Ascending aorta (tissue), 2 donors: ENCODE data around the gene MLH1. TPM values are rescaled to one million over a fixed set of nuclear protein-coding genes. Genes with fewer than 3 reads are reported as not detected.
A peak's percentile ranks its signal among the peaks of the same experiment; 100 is the strongest.

ENCODE experiments used
- DNase-seq, 2 donors: peaks; one replicate each; pipeline ENCODE4 v3.0.0-alpha.2; 2019; ENCODE audit warnings: low spot score in 2 of 2
- H3K27ac ChIP-seq, 2 donors: fragments of 200-600 bp; sonication (generic); one replicate each; pipeline ENCODE4 v1.5.1; 2016 to 2017; ENCODE audit warnings: mild to moderate bottlenecking in 1 of 2
- H3K27me3 ChIP-seq: fragments of 200-600 bp; sonication (generic); one replicate; pipeline ENCODE4 v1.5.1; 2017
- H3K36me3 ChIP-seq, 2 donors: fragments of 200-600 bp; sonication (generic); one replicate each; pipeline ENCODE4 v1.5.1; 2016
- H3K4me1 ChIP-seq, 2 donors: fragments of 200-600 bp; sonication (generic); one replicate each; pipeline ENCODE4 v1.5.1; 2016 to 2017; ENCODE audit warnings: mild to moderate bottlenecking in 1 of 2
- H3K4me3 ChIP-seq, 2 donors: fragments of 200-600 bp; sonication (generic); one replicate each; pipeline ENCODE4 v1.5.1; 2016 to 2017; ENCODE audit warnings: mild to moderate bottlenecking in 1 of 2
- H3K9me3 ChIP-seq, 2 donors: fragments of 200-600 bp; sonication (generic); one replicate each; pipeline ENCODE4 v1.5.1; 2016
- intact Hi-C: fragments of 100-400 bp; cut with DNase I; formaldehyde crosslinking; loops from one replicate; pipeline ENCODE4 v1.15.1; 2023
- total RNA-seq: library from RNA; depleted of rRNA; stranded (reverse); fragments of >200 nt; gene quantifications from one replicate; pipeline ENCODE4 v1.1.0, GENCODE V29; 2016
- TF ChIP-seq, protein P1 (sequence below), 3 experiments: fragments of 200-600 bp in 2 of 3; fragments of 450-650 bp in 1 of 3; sonication (generic) in 2 of 3; IDR thresholded peaks; one replicate each; pipeline ENCODE4 v1.5.1; 2016 to 2019; ENCODE audit warnings: antibody characterized with exemption in 3 of 3, mild to moderate bottlenecking in 1 of 3, moderate library complexity in 1 of 3

The MLH1 gene
- total RNA-seq, 1 donor from 2014 or later = 18.0 TPM

DNA sequence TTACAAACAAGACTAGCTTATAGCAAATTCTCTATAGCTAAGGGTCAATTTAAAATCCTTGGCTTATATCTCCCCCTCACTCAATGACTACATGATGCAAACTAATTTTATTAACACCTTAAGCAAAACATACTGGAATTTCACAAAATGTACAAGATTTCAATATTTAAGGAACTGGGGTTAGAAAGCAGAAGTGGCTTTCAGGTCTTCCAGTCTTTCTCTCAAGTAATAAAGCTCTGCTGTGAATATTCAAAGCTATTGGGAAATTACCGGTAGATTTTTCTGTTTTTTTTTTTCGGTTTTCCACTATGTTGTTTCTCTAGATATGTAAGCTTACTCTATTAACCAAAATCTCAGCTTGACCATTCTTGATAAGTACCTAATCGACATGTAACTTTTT is 4.3 kb upstream of the MLH1 start:
- Histone ChIP-seq H3K27ac (no peak overlapping the region), H3K27me3 (no peaks in the 10 kb centered on the region), H3K4me3 (peak overlapping the region; percentile 70 to 81), H3K4me1 (peaks cover 13 to 34% of the 10 kb centered on the region in 2 donors), H3K36me3 (peaks cover 33 to 35% of the 10 kb centered on the region in 2 donors), H3K9me3 (no peaks in the 10 kb centered on the region)
- TF ChIP-seq, protein P1, sequence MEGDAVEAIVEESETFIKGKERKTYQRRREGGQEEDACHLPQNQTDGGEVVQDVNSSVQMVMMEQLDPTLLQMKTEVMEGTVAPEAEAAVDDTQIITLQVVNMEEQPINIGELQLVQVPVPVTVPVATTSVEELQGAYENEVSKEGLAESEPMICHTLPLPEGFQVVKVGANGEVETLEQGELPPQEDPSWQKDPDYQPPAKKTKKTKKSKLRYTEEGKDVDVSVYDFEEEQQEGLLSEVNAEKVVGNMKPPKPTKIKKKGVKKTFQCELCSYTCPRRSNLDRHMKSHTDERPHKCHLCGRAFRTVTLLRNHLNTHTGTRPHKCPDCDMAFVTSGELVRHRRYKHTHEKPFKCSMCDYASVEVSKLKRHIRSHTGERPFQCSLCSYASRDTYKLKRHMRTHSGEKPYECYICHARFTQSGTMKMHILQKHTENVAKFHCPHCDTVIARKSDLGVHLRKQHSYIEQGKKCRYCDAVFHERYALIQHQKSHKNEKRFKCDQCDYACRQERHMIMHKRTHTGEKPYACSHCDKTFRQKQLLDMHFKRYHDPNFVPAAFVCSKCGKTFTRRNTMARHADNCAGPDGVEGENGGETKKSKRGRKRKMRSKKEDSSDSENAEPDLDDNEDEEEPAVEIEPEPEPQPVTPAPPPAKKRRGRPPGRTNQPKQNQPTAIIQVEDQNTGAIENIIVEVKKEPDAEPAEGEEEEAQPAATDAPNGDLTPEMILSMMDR (IDR thresholded peaks at IDR 0.05) = no peak
- intact Hi-C loops = no loop called here
- DNase-seq = no peak

DNA sequence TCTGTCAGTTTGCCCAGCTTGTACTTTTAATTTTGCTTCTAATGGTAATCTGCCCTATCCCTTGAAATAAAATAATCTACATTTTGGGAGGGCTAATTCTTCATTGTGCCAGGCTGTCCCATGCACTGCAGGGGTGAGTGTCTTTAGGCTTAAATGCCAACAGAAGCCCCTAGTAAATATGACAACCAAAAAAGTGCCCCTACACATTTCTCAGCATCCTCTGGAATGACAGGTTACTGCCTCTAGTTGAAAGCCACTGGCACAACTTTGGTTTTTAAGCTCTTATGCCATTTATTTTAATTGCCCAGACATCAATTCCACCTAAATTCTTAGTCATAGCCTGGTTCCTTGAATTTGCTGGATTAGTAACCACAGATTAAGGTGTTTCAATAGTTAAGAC is 3.8 kb upstream of the MLH1 start:
- H3K36me3 ChIP-seq = peaks cover 28 to 29% of the 10 kb centered on the region in 2 donors
- no peaks in the 10 kb centered on the region for H3K27me3 ChIP-seq
- TF ChIP-seq, protein P1 (IDR thresholded peaks at IDR 0.05) = no peak
- intact Hi-C loops = no loop called here
- H3K9me3 ChIP-seq = no peaks in the 10 kb centered on the region
- H3K4me3 ChIP-seq = peak overlapping the region; percentile 70 to 81
- no peak for DNase-seq
- no peak overlapping the region for H3K27ac ChIP-seq
- H3K4me1 ChIP-seq = peaks cover 17 to 38% of the 10 kb centered on the region in 2 donors

DNA sequence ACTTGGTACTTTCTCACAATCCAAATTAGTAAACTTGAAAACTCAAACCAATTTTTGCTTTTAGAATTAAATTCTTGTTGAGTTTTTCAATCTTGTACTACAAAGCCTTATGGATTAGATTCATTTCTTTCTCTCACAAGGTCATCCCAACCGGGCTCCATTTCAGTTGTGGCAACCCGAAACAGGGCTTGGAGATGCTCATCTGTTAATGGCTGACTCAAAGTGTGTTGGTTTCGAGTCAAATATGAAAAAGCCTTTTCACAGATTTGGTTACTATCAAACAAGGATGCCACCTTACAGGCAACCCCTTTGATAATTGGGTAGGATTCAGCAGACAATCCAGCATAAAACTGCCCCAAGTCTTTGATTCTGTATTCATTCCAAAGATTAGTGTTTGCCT is 2.2 kb upstream of the MLH1 start:
- Histone ChIP-seq H3K36me3 (peaks cover 17 to 18% of the 10 kb centered on the region in 2 donors), H3K27me3 (no peaks in the 10 kb centered on the region), H3K4me1 (peaks cover 17 to 42% of the 10 kb centered on the region in 2 donors), H3K4me3 (peak overlapping the region; percentile 70 to 81), H3K9me3 (no peaks in the 10 kb centered on the region), H3K27ac (peak overlapping the region; percentile 99)
- TF ChIP-seq, protein P1 (IDR thresholded peaks at IDR 0.05) = no peak
- intact Hi-C loops = loop anchor here (5.0 to 10.0 kb wide), 2 partner anchors 61 to 1144 kb away; partner anchors contain the start of genes ACAA1 and MYD88
- no peak for DNase-seq

DNA sequence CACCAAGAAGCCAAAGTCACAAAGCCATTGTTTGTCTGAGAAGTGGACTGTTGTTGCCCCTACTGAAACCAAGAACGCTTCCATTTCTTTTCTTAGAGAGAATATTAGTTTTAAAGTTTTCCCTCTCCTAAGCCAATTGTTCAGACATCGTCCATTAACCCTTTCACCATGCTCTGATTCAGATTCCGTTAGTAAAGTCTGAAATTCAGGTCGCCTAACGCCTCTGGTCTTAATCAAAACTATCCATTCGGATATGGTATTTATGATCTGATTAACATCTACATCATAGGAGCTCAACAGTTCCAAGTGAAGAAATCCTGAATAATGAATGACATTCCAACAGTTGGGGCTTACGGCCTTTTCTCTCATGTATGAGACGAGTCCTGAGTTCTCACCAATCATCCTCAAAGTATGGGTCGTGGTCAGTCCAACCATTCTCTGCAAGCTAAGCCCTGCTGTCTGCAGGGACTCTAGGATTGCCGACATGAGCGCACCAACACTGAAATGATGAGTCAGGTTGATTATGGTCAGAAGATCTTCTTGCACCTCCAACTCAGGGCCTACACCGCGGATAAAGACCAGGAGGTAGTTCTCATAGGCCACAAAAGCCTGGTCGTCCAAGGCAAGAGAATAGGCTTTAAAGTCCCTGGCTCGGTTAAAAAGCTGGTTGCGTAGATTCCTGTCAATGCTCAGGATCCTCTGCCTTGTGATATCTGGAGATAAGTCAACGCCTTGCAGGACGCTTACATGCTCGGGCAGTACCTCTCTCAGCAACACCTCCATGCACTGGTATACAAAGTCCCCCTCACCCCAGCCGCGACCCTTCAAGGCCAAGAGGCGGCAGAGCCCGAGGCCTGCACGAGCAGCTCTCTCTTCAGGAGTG is 1.2 kb upstream of the MLH1 start:
- peak overlapping the region; percentile 99 for H3K27ac ChIP-seq
- TF ChIP-seq, protein P1 (IDR thresholded peaks at IDR 0.05) = no peak
- peaks cover 16% of the 10 kb centered on the region in 2 donors for H3K36me3 ChIP-seq
- no peaks in the 10 kb centered on the region for H3K27me3 ChIP-seq
- peaks cover 17 to 42% of the 10 kb centered on the region in 2 donors for H3K4me1 ChIP-seq
- H3K4me3 ChIP-seq = peak overlapping the region; percentile 70 to 81
- peak in 1 of 2 donors; percentile 67 for DNase-seq
- no peaks in the 10 kb centered on the region for H3K9me3 ChIP-seq
- intact Hi-C loops = loop anchor here (2.0 to 10.0 kb wide), 3 partner anchors 60 to 1143 kb away; partner anchors contain the start of genes ACAA1 and MYD88

DNA sequence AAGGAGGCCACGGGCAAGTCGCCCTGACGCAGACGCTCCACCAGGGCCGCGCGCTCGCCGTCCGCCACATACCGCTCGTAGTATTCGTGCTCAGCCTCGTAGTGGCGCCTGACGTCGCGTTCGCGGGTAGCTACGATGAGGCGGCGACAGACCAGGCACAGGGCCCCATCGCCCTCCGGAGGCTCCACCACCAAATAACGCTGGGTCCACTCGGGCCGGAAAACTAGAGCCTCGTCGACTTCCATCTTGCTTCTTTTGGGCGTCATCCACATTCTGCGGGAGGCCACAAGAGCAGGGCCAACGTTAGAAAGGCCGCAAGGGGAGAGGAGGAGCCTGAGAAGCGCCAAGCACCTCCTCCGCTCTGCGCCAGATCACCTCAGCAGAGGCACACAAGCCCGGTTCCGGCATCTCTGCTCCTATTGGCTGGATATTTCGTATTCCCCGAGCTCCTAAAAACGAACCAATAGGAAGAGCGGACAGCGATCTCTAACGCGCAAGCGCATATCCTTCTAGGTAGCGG is 452 bp upstream of the MLH1 start, which contains the start of gene EPM2AIP1:
TSS of gene EPM2AIP1 (minus strand) at position 326 of the 520 bp plus-strand sequence. CDS start at position 272, 54 bp downstream.
- Histone ChIP-seq H3K4me3 (peak within 1 kb of the TSS; percentile 70 to 81), H3K27me3 (no peaks in the 10 kb centered on the region), H3K9me3 (no peaks in the 10 kb centered on the region), H3K36me3 (peaks cover 21 to 23% of the 10 kb centered on the region in 2 donors), H3K4me1 (peaks cover 17 to 42% of the 10 kb centered on the region in 2 donors), H3K27ac (peak within 1 kb of the TSS; percentile 99)
- TF ChIP-seq, protein P1 (IDR thresholded peaks at IDR 0.05) = peak; percentile 38 to 53 (median 46)
- DNase-seq = no peak
- intact Hi-C loops = loop anchor here (1.0 to 10.0 kb wide), 4 partner anchors 59 to 1142 kb away; partner anchors contain the start of genes ACAA1 and MYD88
